ENCODE measurements around the gene GPRC5A. TPM values are rescaled to one million over a fixed set of nuclear protein-coding genes. Genes with fewer than 3 reads are reported as not detected.

Gene GPRC5A
- total and polyA plus RNA-seq, 2 of the 8 experiments (the other 6 are each of a cell fraction or from before 2014, with no cell fraction given): 1.0 to 1.4 TPM

- no peak overlapping the region for H4K5ac ChIP-seq (ENCODE audit: insufficient read length, low read depth, low read length)
- WGBS, 2 experiments (ENCODE audit: extremely low coverage in 1 of 2, insufficient coverage in 1 of 2, insufficient read length in 1 of 2, insufficient replicate concordance in 2 of 2, low coverage in 1 of 2, low lambda C conversion rate in 2 of 2, missing lambda C conversion rate in 1 of 2): 88% methylated on average over 10 of the region's 10 CpGs; no CpG with 5 or more reads in 1 of the 2 experiments
- no peaks in the 10 kb centered on the region for H3K79me2 ChIP-seq (ENCODE audit: control insufficient read depth in 1 of 2, insufficient read depth in 2 of 2, low read length in 2 of 2)
Observed at GRCh38 chr12:12899530-12900380, 8.4 kb downstream of the GPRC5A start.

More at GRCh38 chr12:12899530-12900380, 8.4 kb downstream of the GPRC5A start:
- H4K8ac ChIP-seq (ENCODE audit: extremely low read depth, insufficient read depth, low read length): no peak overlapping the region
- H2BK5ac ChIP-seq (ENCODE audit: low read depth, low read length): no peak overlapping the region
- H2BK12ac ChIP-seq (ENCODE audit: low read depth, low read length): no peak overlapping the region
- no peak overlapping the region for H2BK120ac ChIP-seq (replicated peaks; ENCODE audit: low read depth, low read length)
- H3K4ac ChIP-seq (replicated peaks; ENCODE audit: insufficient read length, low read depth, low read length): no peak overlapping the region
- no peaks in the 10 kb centered on the region; a peak in 1 of 8 replicates for H3K36me3 ChIP-seq (ENCODE audit: control insufficient read depth in 2 of 4, insufficient read depth in 4 of 4, low read length in 3 of 4)
- no peak overlapping the region for H4K91ac ChIP-seq (replicated peaks; ENCODE audit: insufficient read length, low read length)
- DNase-seq (ENCODE audit: low read depth in 1 of 2, low spot score in 2 of 2) (no peak), FAIRE-seq (no peak)
- no peaks in the 10 kb centered on the region for H4K20me1 ChIP-seq (replicated peaks in 1 of 2; ENCODE audit: control insufficient read depth in 1 of 2, insufficient read depth in 2 of 2, low read length in 2 of 2)
- no peaks in the 10 kb centered on the region; a peak in 1 of 7 replicates for H3K27me3 ChIP-seq (replicated peaks in 1 of 4; ENCODE audit: control insufficient read depth in 3 of 4, extremely low read depth in 1 of 4, insufficient read depth in 3 of 4, low read length in 3 of 4)
- H2AK5ac ChIP-seq (ENCODE audit: low read depth, low read length): no peak overlapping the region
- no peak overlapping the region for H3K14ac ChIP-seq (ENCODE audit: insufficient read length)
- no peak overlapping the region for H3K27ac ChIP-seq (ENCODE audit: low read depth, low read length)
- no peaks in the 10 kb centered on the region for H3K4me1 ChIP-seq (replicated peaks in 1 of 4; ENCODE audit: control insufficient read depth in 3 of 4, insufficient read depth in 4 of 4, low read length in 3 of 4)
- no peak overlapping the region for H3K18ac ChIP-seq (ENCODE audit: extremely low read depth, low read length)
- no peaks in the 10 kb centered on the region for H3K23me2 ChIP-seq (ENCODE audit: low read depth, low read length)
- CTCF ChIA-PET (ENCODE audit: partially characterized antibody): interaction anchor here (1.3 to 3.4 kb wide), 2 partner anchors 63 to 312 kb away, joined by 4 to 12 read pairs; no protein-coding TSS in a partner anchor
- no peak overlapping the region for H2AFZ ChIP-seq (ENCODE audit: low read length)
- POLR2A ChIA-PET (ENCODE audit: partially characterized antibody): interaction anchor here (0.6 kb wide), 1 partner anchor 191 kb away, joined by 3 read pairs; no protein-coding TSS in a partner anchor
- no peak overlapping the region for H3K4me2 ChIP-seq (ENCODE audit: insufficient read depth in 1 of 2, low read depth in 2 of 2, low read length in 2 of 2)
- no peak overlapping the region for H2BK15ac ChIP-seq (ENCODE audit: low read length)
- no peak overlapping the region for H3K9ac ChIP-seq (replicated peaks in 1 of 4; ENCODE audit: extremely low read depth in 1 of 4, low read depth in 3 of 4, low read length in 3 of 4)
- no peak overlapping the region for H2BK20ac ChIP-seq (ENCODE audit: low read length)
- H3K79me1 ChIP-seq (ENCODE audit: low read depth, low read length): no peaks in the 10 kb centered on the region; the same call in 1 of the 2 replicates
- no peak overlapping the region for H3K56ac ChIP-seq (replicated peaks; ENCODE audit: insufficient read length, low read depth, low read length)
- H3K9me3 ChIP-seq (ENCODE audit: insufficient read depth in 2 of 2, low read depth in 1 of 2, low read length in 1 of 2): no peaks in the 10 kb centered on the region
- no peak overlapping the region for H3K4me3 ChIP-seq (ENCODE audit: extremely low read depth in 1 of 4, insufficient read depth in 2 of 4, low read depth in 3 of 4, low read length in 4 of 4)
- no peak overlapping the region for H3K23ac ChIP-seq (ENCODE audit: insufficient read length)
